Transverse colon (tissue), 4 donors: Measurements from ENCODE around the gene AJUBA.

Experiments used
- POLR2A ChIP-seq: fragments of 450-650 bp; IDR thresholded peaks from one replicate; pipeline ENCODE4 v1.6.1; 2016; ENCODE audit warnings: antibody characterized with exemption, mild to moderate bottlenecking, moderate library complexity
- POLR2AphosphoS5 ChIP-seq, 3 donors: sonication (generic); formaldehyde crosslinking; IDR thresholded peaks; one replicate each; pipeline ENCODE4 v1.6.1; 2016; ENCODE audit warnings: antibody characterized with exemption in 3 of 3
- TF ChIP-seq, protein P1 (sequence below), 5 experiments: fragments of 200-600 bp in 3 of 5; fragments of 450-650 bp in 2 of 5; sonication (generic) in 3 of 5; IDR thresholded peaks; 1 replicate in 2 of 5; 2 replicates in 3 of 5; pipeline ENCODE4 v1.5.1; 2016 to 2017; ENCODE audit warnings: antibody characterized with exemption in 5 of 5, inconsistent platforms in 3 of 5, mild to moderate bottlenecking in 2 of 5, moderate library complexity in 1 of 5

GRCh38 chr14:23023022-23023794, 40.9 kb upstream of the AJUBA start:
- TF ChIP-seq, protein P1, sequence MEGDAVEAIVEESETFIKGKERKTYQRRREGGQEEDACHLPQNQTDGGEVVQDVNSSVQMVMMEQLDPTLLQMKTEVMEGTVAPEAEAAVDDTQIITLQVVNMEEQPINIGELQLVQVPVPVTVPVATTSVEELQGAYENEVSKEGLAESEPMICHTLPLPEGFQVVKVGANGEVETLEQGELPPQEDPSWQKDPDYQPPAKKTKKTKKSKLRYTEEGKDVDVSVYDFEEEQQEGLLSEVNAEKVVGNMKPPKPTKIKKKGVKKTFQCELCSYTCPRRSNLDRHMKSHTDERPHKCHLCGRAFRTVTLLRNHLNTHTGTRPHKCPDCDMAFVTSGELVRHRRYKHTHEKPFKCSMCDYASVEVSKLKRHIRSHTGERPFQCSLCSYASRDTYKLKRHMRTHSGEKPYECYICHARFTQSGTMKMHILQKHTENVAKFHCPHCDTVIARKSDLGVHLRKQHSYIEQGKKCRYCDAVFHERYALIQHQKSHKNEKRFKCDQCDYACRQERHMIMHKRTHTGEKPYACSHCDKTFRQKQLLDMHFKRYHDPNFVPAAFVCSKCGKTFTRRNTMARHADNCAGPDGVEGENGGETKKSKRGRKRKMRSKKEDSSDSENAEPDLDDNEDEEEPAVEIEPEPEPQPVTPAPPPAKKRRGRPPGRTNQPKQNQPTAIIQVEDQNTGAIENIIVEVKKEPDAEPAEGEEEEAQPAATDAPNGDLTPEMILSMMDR (IDR thresholded peaks at IDR 0.05), result no peak
- no peak for TF ChIP-seq POLR2A
- TF ChIP-seq POLR2AphosphoS5 (IDR thresholded peaks at IDR 0.05), result no peak
